ENCODE results near the gene PRR12. TPM values are rescaled to one million over a fixed set of nuclear protein-coding genes. Genes with fewer than 3 reads are reported as not detected.

PRR12 gene
- total and polyA plus RNA-seq, 9 of the 15 experiments (the other 6 are each of a cell fraction or from before 2014, with no cell fraction given): 0.01 to 21.1 (median 0.98) TPM

GRCh38 chr19:49591731-49592485 lies 926 bp downstream of the PRR12 start (continued):
- TF ChIP-seq CHCHD3 (CRISPR knock-in tag; IDR thresholded peaks at IDR 0.05) (no peak), ZBED1 (IDR thresholded peaks at IDR 0.05) (no peak), HMGXB4 (CRISPR knock-in tag; IDR thresholded peaks at IDR 0.05) (no peak), PHF8 (IDR thresholded peaks at IDR 0.05; ENCODE audit: borderline replicate concordance, low read length) (peak; percentile 50), MLLT1 (IDR thresholded peaks at IDR 0.05) (no peak), ZNF717 (CRISPR knock-in tag; IDR thresholded peaks at IDR 0.05) (no peak), RBM22 (IDR thresholded peaks at IDR 0.05; ENCODE audit: low read depth, low read length, poor library complexity, severe bottlenecking) (peak; percentile 32), ZBTB17 (CRISPR knock-in tag; IDR thresholded peaks at IDR 0.05) (no peak), SPI1 (IDR thresholded peaks at IDR 0.05; ENCODE audit: borderline replicate concordance, low read depth, low read length) (no peak), KAT7 (CRISPR knock-in tag; IDR thresholded peaks at IDR 0.05; ENCODE audit: borderline replicate concordance) (0 out of 2 replicates have a peak, but pooled peaks have one; percentile 24), NEUROD1 (IDR thresholded peaks at IDR 0.05; ENCODE audit: borderline replicate concordance, low read depth, low read length, partially characterized antibody) (no peak), ZNF444 (CRISPR knock-in tag; IDR thresholded peaks at IDR 0.05) (peak; percentile 81), HES1 (IDR thresholded peaks at IDR 0.05; ENCODE audit: low read depth) (no peak), E2F5 (CRISPR knock-in tag; IDR thresholded peaks at IDR 0.05) (0 out of 2 replicates have a peak, but pooled peaks have one; percentile 59), DPF2 (IDR thresholded peaks at IDR 0.05) (0 out of 2 replicates have a peak, but pooled peaks have one; percentile 27), DDX20 (tag; IDR thresholded peaks at IDR 0.05; ENCODE audit: low read depth) (no peak), MIER1 (IDR thresholded peaks at IDR 0.05; ENCODE audit: low read depth) (no peak), SIN3A (IDR thresholded peaks at IDR 0.05; ENCODE audit: borderline replicate concordance in 2 of 2, control insufficient read depth in 1 of 2, low read depth in 2 of 2, low read length in 2 of 2) (peak; percentile 66 to 78; a peak in 2 of 4 replicates), DIDO1 (tag; IDR thresholded peaks at IDR 0.05; ENCODE audit: low read depth) (no peak), E2F3 (CRISPR knock-in tag; IDR thresholded peaks at IDR 0.05) (no peak), ZNF311 (CRISPR knock-in tag; IDR thresholded peaks at IDR 0.05) (no peak), BRF1 (IDR thresholded peaks at IDR 0.05; ENCODE audit: borderline replicate concordance, extremely low read depth, insufficient read length) (no peak), ARHGAP35 (IDR thresholded peaks at IDR 0.05; ENCODE audit: partially characterized antibody) (no peak), SAFB (IDR thresholded peaks at IDR 0.05; ENCODE audit: borderline replicate concordance, low read depth, low read length) (peak; percentile 72; the same call in 1 of the 2 replicates)

Measured in K562 (cell line).